ENCODE measurements around the gene PRSS53. TPM values are rescaled to one million over a fixed set of nuclear protein-coding genes. Genes with fewer than 3 reads are reported as not detected.
"Not testable (repeated sequence)": the region's sequence is repeated elsewhere in the genome, so short reads cannot be mapped to it uniquely, and the experiment has no call there.

Gene PRSS53
- total RNA-seq = 2.9 TPM

GRCh38 chr16:31088459-31089183 lies at the start of gene PRSS53:
Gene PRSS53 (minus strand): TSS chr16:31088943. CDS start chr16:31088809, 134 bp downstream.
- DNase-seq = no peak

GRCh38 chr16:31136822-31137499 lies 48.2 kb upstream of the PRSS53 start:
- DNase-seq = not testable (repeated sequence)

- DNase-seq = no peak
These were observed 47.5 kb upstream of the PRSS53 start for GRCh38 chr16:31136287-31136662.

- no peak for DNase-seq
These were observed 47.0 kb upstream of the PRSS53 start, which contains the start of gene PRSS8 for GRCh38 chr16:31135535-31136286. Gene PRSS8 (minus strand): TSS chr16:31135727. CDS start chr16:31135498, 229 bp downstream.

- DNase-seq = no peak
These were observed 46.1 kb upstream of the PRSS53 start for GRCh38 chr16:31134625-31135534.

GRCh38 chr16:31134091-31134571 lies 45.4 kb upstream of the PRSS53 start:
- DNase-seq = no peak

- no peak for DNase-seq
These were observed 44.3 kb upstream of the PRSS53 start for GRCh38 chr16:31133046-31133501.

GRCh38 chr16:31132303-31132979 lies 43.7 kb upstream of the PRSS53 start:
- no peak for DNase-seq

GRCh38 chr16:31131841-31132271 lies 43.1 kb upstream of the PRSS53 start:
- no peak for DNase-seq

- no peak for DNase-seq
These were observed 42.7 kb upstream of the PRSS53 start for GRCh38 chr16:31131416-31131815.

GRCh38 chr16:31130899-31131298 lies 42.2 kb upstream of the PRSS53 start:
- DNase-seq = no peak

GRCh38 chr16:31130336-31130891 lies 41.7 kb upstream of the PRSS53 start:
- DNase-seq = no peak

GRCh38 chr16:31129568-31130335 lies 41.0 kb upstream of the PRSS53 start:
- no peak for DNase-seq

GRCh38 chr16:31128711-31129567 lies 40.2 kb upstream of the PRSS53 start:
- no peak for DNase-seq

GRCh38 chr16:31127182-31127581 lies 38.4 kb upstream of the PRSS53 start:
- no peak for DNase-seq

GRCh38 chr16:31125844-31126243 lies 37.1 kb upstream of the PRSS53 start:
- no peak for DNase-seq

- no peak for DNase-seq
These were observed 31.4 kb upstream of the PRSS53 start for GRCh38 chr16:31120129-31120528.

- no peak for DNase-seq
These were observed 29.7 kb upstream of the PRSS53 start for GRCh38 chr16:31118223-31119155.

All from tongue (tissue), 2 donors.